Colonic mucosa (tissue), 4 donors: ENCODE results near the gene OPCML. TPM values are rescaled to one million over a fixed set of nuclear protein-coding genes. Genes with fewer than 3 reads are reported as not detected.

Experiments
- DNase-seq: peaks from one replicate; pipeline ENCODE4 v3.0.0-alpha.2; 2020
- H3K27ac ChIP-seq: fragments of 200-600 bp; one replicate; pipeline ENCODE4 v1.8.0; 2021
- H3K27me3 ChIP-seq: fragments of 200-600 bp; one replicate; pipeline ENCODE4 v1.8.0; 2021
- H3K36me3 ChIP-seq: fragments of 200-600 bp; one replicate; pipeline ENCODE4 v1.8.0; 2021
- H3K4me1 ChIP-seq: fragments of 200-600 bp; one replicate; pipeline ENCODE4 v1.8.0; 2021; ENCODE audit warnings: mild to moderate bottlenecking
- H3K4me3 ChIP-seq: fragments of 200-600 bp; one replicate; pipeline ENCODE4 v1.8.0; 2021
- H3K9ac ChIP-seq, 2 donors: one replicate each; pipeline ENCODE4 v1.7.0; 2013; ENCODE audit warnings: control low read depth in 2 of 2, low read depth in 2 of 2, low read length in 2 of 2
- H3K9me3 ChIP-seq: fragments of 200-600 bp; one replicate; pipeline ENCODE4 v1.8.0; 2021
- CTCF ChIP-seq: fragments of 200-600 bp; IDR thresholded peaks from one replicate; pipeline ENCODE4 v1.8.0; 2022; ENCODE audit warnings: antibody characterized with exemption, mild to moderate bottlenecking
- intact Hi-C: fragments of 100-400 bp; cut with DNase I; formaldehyde crosslinking; loops from one replicate; pipeline ENCODE4 v1.14.1; 2022
- total RNA-seq, 2 donors: library from RNA; stranded (reverse); fragmentation: NEBNext Ultra II Directional in 1 of 2; extraction: Animal tissue kit (Norgen Biotek cat#: 25700) in 1 of 2; gene quantifications; one replicate each; pipeline ENCODE4 v1.2.1, GENCODE V29; 2021
- donor health status: healthy.
- donor health status: DM: no; HTN: no; CAD: no.
- donor health status: DM: no; HTN: no; CAD: no.

The OPCML gene
- total RNA-seq, 2 donors from 2014 or later = 0.08 TPM; not detected in 1

DNA sequence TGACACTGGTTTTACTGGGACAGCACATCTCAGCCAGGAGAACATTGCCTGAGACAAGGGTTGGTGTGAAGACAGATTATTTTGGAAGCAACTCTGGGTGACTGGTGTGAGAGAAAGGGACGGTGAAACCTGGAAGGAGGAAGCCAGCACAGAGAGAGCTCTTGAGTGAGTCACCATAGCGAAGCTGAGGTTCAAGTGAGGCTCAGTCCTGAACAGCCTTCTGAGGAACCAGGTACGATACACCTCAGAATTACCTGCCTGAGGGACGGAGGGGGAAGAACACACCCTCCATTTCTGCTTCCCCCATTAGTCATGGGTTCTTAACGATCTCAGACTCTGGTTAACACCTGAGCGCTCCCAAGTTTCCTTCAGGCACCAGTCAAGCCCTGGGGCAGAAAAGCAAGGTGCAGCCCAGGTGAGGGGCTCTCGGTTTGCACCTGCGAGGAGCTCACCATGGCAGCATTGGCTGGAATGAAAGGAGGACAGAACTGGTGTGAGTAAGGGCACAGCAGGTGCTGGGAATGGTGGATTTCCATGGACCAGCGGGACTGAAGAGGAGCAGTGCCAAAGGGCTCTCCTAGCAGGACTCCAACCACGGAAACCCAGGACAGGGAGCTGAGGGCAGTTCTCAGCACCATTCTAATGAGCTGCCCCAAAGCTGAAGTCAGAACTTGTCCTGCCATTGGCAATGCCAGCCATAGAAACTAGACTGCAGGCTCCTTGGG is 459.3 kb downstream of the OPCML start:
- Histone ChIP-seq H3K27ac (no peak overlapping the region), H3K4me3 (no peak overlapping the region), H3K36me3 (no peaks in the 10 kb centered on the region), H3K4me1 (no peaks in the 10 kb centered on the region), H3K27me3 (no peaks in the 10 kb centered on the region), H3K9me3 (no peaks in the 10 kb centered on the region), H3K9ac (no peak overlapping the region)
- no peak for DNase-seq
- TF ChIP-seq CTCF = no peak
- intact Hi-C loops = no loop called here

- Histone ChIP-seq H3K4me3 (no peak overlapping the region), H3K9me3 (no peaks in the 10 kb centered on the region), H3K36me3 (no peaks in the 10 kb centered on the region), H3K9ac (no peak overlapping the region), H3K4me1 (no peaks in the 10 kb centered on the region), H3K27ac (no peak overlapping the region), H3K27me3 (no peaks in the 10 kb centered on the region)
- no peak for TF ChIP-seq CTCF
- intact Hi-C loops = no loop called here
- DNase-seq = no peak
These were observed 459.9 kb downstream of the OPCML start for GRCh38 chr11:133072378-133072777.

- no peak for DNase-seq
- Histone ChIP-seq H3K27me3 (no peaks in the 10 kb centered on the region), H3K27ac (no peak overlapping the region), H3K36me3 (no peaks in the 10 kb centered on the region), H3K4me1 (no peaks in the 10 kb centered on the region), H3K9me3 (no peaks in the 10 kb centered on the region), H3K4me3 (no peak overlapping the region), H3K9ac (no peak overlapping the region)
- TF ChIP-seq CTCF = no peak
- intact Hi-C loops = no loop called here
These were observed 461.5 kb downstream of the OPCML start for GRCh38 chr11:133070791-133071190.

GRCh38 chr11:133070021-133070713 is 462.1 kb downstream of the OPCML start:
- intact Hi-C loops = no loop called here
- Histone ChIP-seq H3K27me3 (no peaks in the 10 kb centered on the region), H3K9ac (no peak overlapping the region), H3K4me1 (no peaks in the 10 kb centered on the region), H3K36me3 (no peaks in the 10 kb centered on the region), H3K27ac (no peak overlapping the region), H3K9me3 (no peaks in the 10 kb centered on the region), H3K4me3 (no peak overlapping the region)
- DNase-seq = no peak
- no peak for TF ChIP-seq CTCF

- no peaks in the 10 kb centered on the region for H3K27me3 ChIP-seq
- intact Hi-C loops = no loop called here
These were observed 466.3 kb downstream of the OPCML start for GRCh38 chr11:133065847-133066485.

More at GRCh38 chr11:133065847-133066485, 466.3 kb downstream of the OPCML start:
- H3K4me3 ChIP-seq = no peak overlapping the region
- H3K9ac ChIP-seq = no peak overlapping the region
- no peaks in the 10 kb centered on the region for H3K4me1 ChIP-seq
- no peaks in the 10 kb centered on the region for H3K9me3 ChIP-seq
- DNase-seq = no peak
- TF ChIP-seq CTCF = no peak
- no peaks in the 10 kb centered on the region for H3K36me3 ChIP-seq
- H3K27ac ChIP-seq = no peak overlapping the region
